A172 (cell line): Measurements from ENCODE around the gene HLA-DQB2. TPM values are rescaled to one million over a fixed set of nuclear protein-coding genes. Genes with fewer than 3 reads are reported as not detected.
"Not testable (repeated sequence)": the region's sequence is repeated elsewhere in the genome, so short reads cannot be mapped to it uniquely, and the experiment has no call there.

Experiments used
- DNase-seq: peaks from one replicate; pipeline ENCODE4 v3.0.0-alpha.2; 2015; ENCODE audit warnings: low spot score
- total RNA-seq: library from RNA; depleted of rRNA; stranded (reverse); fragments of >200 nt; shearing (Covaris generic); gene quantifications from 2 replicates; pipeline ENCODE4 v1.2.3, GENCODE V29; 2014; rRNA removed

Gene HLA-DQB2
- total RNA-seq, 1 experiment from 2014 or later: not detected

GRCh38 chr6:32745649-32746048 is 17.7 kb downstream of the HLA-DQB2 start:
- DNase-seq: not testable (repeated sequence)

DNA sequence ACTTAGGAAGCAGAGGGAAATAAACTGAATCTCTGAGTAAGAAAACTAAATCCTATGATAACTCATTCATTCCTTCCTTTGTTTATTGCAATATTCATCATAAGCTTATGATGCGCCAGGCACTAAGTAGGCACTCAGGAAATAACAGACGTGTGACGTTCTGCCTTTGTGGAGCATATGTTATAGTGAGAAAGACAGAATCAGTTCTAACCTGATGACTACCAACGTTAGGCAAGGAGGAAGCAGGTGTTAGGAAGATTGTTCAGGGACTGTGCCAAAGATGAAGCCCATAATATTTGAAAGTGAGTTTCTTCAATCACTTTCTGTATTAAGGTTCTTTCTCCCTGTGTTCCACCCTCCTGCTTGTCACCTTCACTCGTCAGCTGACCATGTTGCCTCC is 18.6 kb downstream of the HLA-DQB2 start:
- no peak for DNase-seq

DNA sequence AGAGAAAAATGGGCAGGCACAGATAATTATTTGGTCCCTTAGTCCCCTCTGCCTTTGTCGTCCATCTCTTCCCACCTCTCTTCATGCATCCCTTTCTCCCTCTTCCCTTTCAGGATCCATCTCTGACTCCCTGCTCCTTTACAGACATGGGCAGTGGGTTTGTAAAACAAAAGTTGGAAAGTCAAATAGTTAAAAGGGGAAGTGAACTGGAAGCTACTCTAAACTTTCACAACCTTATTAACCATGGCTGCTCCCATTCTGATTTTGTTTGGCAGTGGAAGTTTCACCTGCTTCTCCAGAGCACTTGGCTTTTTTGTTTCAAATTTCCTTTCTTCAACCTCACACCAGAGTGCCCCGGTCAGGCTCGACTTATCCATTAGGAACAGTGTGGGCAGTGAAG is 21.0 kb downstream of the HLA-DQB2 start:
- no peak for DNase-seq

GRCh38 chr6:32741031-32741960 is 22.0 kb downstream of the HLA-DQB2 start, which contains the start of gene HLA-DQA2:
Gene HLA-DQA2 (plus strand): TSS chr6:32741391. CDS start chr6:32741444, 53 bp downstream.
- DNase-seq: no peak

DNA sequence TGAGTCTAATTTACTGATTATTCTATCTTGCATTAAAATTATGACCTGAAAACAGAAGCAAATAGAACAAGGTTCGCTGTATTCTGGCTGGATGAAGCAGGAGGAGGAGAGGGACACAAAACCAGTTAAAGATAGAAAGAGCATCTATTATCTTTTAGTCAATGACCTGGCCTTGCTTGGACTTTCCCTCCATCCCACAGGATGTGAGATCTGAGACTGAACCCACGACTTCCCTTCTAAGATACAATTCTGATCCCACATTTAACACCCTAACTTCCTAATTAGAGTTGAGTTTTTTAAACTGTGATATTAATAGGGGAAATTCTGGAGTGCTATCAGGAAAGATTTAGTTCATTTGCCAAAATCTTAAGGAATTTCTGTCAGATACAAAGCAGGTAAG is 25.2 kb downstream of the HLA-DQB2 start:
- no peak for DNase-seq

- no peak for DNase-seq
Measured at GRCh38 chr6:32718879-32719278, 44.5 kb downstream of the HLA-DQB2 start.

- no peak for DNase-seq
Measured at GRCh38 chr6:32716396-32716795, 46.9 kb downstream of the HLA-DQB2 start.

DNA sequence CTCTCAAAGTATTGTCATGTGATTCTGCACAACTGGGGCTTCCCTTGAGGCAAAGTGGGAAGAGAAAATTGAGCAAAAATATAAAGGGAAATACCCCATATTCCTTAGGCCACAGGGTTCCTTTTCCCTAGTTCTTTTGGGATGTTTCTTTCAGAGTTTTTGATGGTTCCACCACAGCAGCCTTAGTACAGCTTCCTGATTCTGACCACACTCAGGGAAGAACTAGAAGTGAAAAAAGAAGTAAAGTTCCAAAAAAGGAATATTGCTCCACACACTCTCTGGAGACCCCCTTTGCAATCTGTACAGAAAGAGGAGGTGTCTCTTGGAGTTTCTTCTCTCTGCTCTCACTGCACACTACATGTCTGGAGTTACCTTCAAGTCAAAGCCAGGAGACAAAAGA is 50.1 kb downstream of the HLA-DQB2 start:
- DNase-seq: no peak

- no peak for DNase-seq
Measured at GRCh38 chr6:32709625-32710024, 53.7 kb downstream of the HLA-DQB2 start.

Other genes starting within 250 kb of the HLA-DQB2 start
- not detected in 2 replicates for gene HLA-DRB5, start 233.2 kb downstream of the HLA-DQB2 start, total RNA-seq
- gene HLA-DRB1, start 173.7 kb downstream of the HLA-DQB2 start, total RNA-seq: 0.07 TPM in 1 of 2 replicates, not detected in the other
- not detected in 2 replicates for gene HLA-DQA1, start 126.1 kb downstream of the HLA-DQB2 start, total RNA-seq
- not detected in 2 replicates for gene HLA-DQB1, start 96.9 kb downstream of the HLA-DQB2 start, total RNA-seq
- not detected in 2 replicates for gene HLA-DQA2, start 22.1 kb downstream of the HLA-DQB2 start, total RNA-seq
- gene HLA-DOB, start 53.5 kb upstream of the HLA-DQB2 start, total RNA-seq: not detected in 2 replicates
- 20.7 and 25.0 TPM in 2 replicates for gene TAP2, start 75.2 kb upstream of the HLA-DQB2 start, total RNA-seq
- 121 and 131 TPM in 2 replicates for gene PSMB8, start 80.5 kb upstream of the HLA-DQB2 start, total RNA-seq
- gene TAP1, start 90.2 kb upstream of the HLA-DQB2 start, total RNA-seq: 68.3 and 73.9 TPM in 2 replicates
- gene PSMB9, start 90.7 kb upstream of the HLA-DQB2 start, total RNA-seq: 51.9 and 64.7 TPM in 2 replicates
- not detected in 2 replicates for gene HLA-DMB, start 177.5 kb upstream of the HLA-DQB2 start, total RNA-seq
- gene HLA-DMA, start 189.6 kb upstream of the HLA-DQB2 start, total RNA-seq: 0.78 and 1.2 TPM in 2 replicates
- gene BRD2, start 205.1 kb upstream of the HLA-DQB2 start, total RNA-seq: 73.9 and 106 TPM in 2 replicates
- not detected in 2 replicates for gene HLA-DOA, start 246.1 kb upstream of the HLA-DQB2 start, total RNA-seq